Forelimb muscle (tissue), 1 donor: ENCODE data around the gene GPC6. TPM values are rescaled to one million over a fixed set of nuclear protein-coding genes. Genes with fewer than 3 reads are reported as not detected.

Experiments
- DNase-seq: peaks from one replicate; pipeline ENCODE4 v3.0.0-alpha.2; 2013; ENCODE audit warnings: low read depth
- polyA plus RNA-seq: library from polyadenylated mRNA; unstranded; fragments of 120-200 nt; gene quantifications from one replicate; pipeline ENCODE4 v1.2.1, GENCODE V29; 2013; ENCODE audit not compliant: insufficient read length

GPC6 gene
- polyA plus RNA-seq, 1 donor = 8.2 TPM

DNA sequence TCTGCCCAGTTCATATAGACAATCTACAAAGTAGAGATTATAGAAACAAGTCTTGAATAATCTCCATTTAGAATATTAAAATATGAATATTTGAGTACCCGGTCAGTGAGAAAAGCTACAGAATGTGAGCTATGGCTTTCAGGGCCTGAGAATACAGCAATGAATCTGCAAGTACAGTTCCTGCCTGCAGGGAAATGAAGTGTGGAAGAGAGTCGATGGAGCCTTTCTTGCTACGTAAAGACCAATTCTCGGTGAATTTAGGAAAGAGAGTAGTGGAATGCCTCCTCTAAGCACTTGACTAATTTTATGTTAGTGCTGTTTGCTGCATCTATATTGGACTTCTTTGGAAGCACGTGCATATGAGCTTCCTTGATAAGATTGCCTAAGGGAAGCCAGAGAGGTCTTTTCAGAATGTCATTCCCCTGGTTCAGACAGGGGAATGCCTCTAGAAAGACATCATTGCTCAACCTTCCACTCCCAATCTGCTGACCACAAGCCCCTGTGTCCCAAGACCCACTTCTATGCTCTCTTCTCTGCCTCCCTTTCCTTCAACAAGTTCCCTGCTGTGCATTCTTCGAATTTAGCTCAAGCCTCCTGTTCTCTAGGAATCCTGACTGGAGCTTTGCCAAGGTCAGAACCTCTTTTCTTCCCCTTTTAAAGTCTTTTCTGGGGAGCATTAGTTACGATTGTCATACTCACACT, 41.9 kb downstream of the GPC6 start:
- no peak for DNase-seq

DNA sequence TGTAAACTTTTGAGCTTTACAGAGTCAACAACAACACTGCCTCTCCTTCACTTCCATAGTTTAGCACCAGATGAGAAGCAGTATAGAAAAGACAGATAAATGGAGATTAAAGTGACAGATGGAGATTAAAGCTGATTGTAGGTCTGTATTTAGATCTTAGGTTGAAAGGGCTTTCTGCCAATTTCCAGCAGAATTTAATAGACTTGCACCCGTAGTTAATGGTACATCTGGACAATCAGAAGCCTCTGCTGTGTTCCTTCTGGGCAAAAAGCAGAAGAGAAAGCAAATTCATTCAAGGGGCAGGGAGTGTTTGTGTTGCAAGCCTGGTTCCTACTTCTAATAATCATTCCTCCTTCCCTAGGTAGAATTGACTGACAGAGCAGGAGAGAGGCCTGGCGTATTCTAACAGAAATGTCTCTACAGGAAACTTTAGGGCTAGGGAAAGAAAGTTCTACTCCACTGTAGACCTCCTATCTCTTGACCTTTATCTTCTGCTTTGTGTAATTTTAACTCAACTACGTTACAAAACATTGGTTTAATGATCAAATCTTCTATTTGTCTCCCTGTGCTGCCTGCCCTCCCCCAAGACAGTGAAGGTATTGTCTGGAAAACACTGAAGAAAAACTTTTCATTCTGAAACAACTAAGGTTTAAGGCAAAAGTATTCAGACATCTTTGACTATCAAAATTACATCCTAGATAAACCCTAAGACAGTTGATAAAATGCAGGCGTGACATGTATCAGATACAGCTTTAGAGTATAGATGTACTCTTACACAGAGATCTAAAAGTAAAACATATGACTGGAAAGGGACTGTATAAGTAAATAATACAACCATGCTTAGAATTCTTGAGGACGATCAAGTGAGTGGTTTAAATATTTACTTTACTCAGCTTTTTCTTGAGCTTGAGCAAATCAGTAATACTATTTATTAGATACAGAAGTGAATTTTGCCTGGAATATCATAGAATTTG, 44.4 kb downstream of the GPC6 start:
- DNase-seq = no peak

DNA sequence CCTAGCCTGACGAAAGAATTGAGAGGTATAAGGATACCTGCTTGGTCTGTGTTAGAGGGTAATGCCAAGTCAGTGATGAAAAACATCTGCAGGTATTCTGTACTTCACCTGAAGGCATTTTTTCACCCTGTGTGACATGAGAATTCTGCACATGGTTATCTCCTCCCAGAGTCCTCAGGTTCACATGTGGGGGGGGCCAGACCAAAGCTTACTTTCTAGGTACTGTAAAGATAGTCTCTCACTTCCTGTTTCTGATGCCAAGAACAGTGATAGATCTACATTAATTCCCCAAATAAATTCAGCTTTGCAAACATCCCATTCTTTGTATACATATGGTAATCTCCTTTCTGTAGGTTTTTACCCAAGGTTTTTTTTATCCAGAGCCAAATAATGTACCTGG, 53.4 kb downstream of the GPC6 start:
- DNase-seq = no peak

DNA sequence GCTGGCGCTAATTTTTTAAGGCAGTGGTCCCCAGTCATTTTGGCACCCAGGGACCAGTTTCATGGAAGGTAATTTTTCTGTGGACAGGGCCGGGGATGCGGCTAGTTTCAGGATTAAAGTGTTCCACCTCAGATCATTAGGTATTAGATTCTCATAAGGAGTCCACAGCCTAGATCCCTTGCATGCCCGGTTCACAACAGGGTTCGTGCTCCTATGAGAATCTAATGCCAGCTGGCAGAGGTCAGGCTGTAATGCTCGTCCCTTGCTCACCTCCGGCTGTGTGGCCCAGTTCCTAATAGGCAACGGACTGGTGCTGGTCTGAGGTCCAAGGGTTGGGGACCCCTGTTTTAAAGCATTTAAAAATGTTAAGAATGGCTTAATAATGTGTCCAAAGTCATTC, 54.1 kb downstream of the GPC6 start:
- DNase-seq = no peak

DNA sequence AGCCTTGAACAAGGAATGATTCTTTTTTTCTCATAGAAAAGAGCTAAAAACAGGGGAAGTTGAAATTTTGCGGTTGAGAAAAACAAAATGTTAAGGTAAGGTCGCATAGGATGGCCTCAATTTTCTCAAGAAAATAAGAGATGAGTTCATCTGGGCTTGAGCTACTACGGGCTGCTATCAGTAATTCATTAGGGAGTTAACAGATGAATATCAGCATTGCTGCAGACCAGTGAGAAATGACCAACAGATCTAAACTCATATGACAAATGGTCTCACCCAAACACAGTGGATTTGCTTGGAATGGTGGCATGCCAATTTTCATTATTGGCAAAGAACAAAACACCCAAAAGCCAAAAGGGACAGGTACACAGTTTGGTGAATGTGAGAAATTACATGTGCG, 56.6 kb downstream of the GPC6 start:
- no peak for DNase-seq

DNA sequence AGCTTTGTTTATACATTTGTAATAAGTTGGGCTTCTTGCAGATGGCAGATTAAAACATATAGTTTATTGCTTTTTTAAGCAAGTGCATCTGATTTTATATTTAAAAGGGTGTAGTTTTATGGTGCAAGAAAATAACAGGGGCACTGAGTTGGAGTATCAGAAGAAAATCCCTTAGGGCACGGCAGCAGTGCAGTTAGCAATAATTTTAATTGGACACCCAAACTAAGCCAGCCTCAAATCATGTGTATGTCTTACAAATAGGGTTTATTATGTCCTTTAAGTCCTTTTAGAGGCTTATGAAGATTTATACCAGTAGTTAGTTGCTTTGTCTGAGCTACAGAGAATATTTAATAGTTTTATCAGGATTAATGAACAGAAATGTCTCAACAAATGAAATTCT, 57.5 kb downstream of the GPC6 start:
- DNase-seq = no peak

DNA sequence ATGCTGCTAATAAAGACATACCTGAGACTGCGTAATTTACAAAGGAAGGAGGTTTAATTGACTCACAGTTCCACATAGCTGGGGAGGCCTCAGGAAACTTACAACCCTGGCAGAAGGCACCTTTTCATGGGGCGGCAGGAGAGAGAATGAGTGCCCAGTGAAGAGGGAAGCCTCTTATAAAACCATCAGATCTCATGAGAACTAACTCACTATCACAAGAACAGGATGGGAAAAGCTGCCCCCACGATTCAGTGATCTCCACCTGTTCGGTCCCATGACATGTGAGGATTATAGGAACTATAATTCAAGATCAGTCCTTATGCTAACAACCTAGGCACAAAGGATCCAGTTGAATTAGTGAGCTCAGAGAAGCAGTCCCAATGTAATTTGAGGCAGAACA, 59.4 kb downstream of the GPC6 start:
- DNase-seq = no peak

DNA sequence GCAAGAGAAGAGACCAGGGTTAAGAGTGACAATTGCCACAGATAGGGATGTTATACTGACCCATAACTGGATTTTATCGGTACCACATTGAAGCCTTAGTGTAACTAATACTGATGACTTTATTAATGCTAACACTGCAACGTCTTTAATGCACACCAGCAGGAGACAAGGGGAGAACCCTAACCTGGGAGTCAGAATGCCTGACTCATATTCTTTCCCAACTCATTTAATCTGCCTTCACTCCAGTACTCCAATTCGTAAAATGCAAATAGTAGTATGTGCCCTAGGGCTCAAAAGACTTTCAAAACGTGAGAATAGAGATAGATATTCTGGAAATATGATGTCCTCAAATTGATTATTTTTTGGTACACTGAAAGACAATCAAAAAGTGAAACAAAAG, 62.4 kb downstream of the GPC6 start:
- no peak for DNase-seq

DNA sequence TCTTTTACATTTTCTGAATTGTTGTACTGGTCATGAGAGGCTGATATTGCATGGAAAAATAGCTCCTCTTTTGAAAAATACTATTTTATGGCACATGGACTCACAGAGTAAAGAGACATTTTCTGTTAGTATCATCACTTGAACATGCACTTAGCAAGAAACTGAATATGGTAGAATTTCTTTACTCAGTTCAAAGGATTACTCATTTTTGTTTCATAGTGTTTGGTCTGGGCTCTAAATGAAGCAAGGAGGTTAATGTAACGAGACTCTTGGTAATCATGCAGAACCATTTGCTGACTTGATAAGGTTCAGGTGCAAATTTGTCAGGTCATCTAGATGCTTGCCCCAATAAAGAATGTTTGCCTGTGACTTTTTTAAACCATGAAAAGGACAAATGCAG, 63.2 kb downstream of the GPC6 start:
- DNase-seq = no peak

DNA sequence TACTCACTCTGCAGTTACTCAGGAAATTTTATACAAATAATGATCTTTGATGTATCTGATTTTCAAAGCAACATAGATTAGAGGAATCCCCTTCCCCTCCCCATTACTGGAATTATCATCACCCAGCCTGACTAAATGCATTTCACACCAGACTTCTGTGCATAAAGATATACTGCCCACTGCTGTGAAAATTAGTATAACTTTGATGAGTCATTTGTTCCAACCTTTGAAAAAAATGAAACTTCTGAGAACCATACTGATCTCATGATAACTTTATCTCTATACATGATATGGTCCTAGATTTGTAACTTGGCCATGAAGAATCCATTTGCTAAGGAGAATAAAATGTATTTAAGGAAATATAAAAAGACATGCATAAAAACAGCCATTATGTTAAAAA, 63.9 kb downstream of the GPC6 start:
- no peak for DNase-seq

DNA sequence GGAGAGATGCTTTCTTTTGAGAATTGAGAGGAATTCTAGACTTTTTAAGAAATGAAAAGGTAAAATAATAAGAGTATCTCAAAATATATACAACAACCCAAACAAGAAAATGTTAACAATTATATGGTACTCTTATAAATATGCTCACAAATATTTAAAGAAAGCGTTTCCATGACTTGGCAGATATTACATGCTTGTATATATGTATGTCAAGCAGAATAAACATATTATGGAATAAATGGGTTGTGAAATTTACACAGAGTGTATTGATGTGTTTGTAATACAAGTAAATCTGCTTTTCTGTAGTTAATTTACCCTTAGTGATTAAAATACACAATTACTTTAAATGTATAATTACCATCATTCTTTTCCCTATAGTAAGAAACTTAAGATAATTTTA, 65.8 kb downstream of the GPC6 start:
- no peak for DNase-seq

DNA sequence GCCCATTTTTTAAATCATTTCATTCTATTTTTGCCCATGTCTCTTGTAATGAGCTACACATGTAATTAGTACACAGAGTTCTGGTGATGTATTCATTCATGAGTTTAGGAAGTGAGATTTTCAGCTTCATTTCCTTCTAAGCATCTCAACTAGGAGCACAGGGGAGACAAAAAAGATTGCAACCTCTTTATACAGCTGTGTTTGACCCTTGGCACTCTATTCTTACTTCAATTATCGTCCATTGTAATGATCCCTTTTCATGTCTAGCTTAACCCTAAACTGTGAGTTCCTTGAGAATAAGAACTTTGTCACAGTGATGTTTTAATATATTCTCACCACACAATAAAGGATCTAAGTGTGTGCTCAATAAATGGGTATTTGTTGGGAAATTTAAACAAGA, 67.1 kb downstream of the GPC6 start:
- no peak for DNase-seq

DNA sequence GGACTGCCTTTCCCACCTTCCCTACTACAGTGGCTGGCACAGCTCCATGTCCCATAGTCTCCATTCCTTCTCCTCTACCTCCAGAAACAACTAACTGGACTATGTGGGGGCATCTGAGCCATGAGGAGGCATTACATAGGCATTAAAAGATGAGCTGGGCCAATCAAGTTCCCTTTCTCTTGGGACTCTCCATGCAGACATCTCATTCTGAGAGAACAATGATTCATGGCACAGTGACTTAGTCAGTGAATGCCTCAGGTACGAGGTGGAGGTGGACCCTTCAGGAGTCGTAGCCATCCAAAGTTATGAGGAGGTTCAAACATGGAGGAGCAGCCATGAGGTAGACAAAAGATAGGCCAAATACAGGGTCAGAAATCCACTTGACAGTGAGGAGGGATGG, 70.0 kb downstream of the GPC6 start:
- DNase-seq = no peak

DNA sequence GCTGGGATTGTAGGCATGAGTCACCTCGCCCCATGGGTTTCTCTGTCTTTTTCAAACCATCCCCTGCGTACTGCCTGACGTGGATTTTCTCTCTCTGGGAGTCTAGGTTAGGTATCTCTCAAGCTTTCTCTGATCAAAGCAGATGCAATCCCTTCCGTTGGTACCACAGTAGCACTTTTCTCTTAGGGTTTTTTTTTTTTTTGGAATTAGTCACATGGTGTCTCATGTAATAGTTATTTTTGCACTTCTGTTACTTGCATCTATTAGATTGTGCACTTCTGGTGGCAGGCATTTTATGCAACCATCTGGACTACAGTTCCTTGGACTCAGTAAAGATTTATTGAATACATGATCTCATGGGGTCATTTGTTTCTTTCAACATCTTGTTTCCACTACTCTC, 72.1 kb downstream of the GPC6 start:
- no peak for DNase-seq

DNA sequence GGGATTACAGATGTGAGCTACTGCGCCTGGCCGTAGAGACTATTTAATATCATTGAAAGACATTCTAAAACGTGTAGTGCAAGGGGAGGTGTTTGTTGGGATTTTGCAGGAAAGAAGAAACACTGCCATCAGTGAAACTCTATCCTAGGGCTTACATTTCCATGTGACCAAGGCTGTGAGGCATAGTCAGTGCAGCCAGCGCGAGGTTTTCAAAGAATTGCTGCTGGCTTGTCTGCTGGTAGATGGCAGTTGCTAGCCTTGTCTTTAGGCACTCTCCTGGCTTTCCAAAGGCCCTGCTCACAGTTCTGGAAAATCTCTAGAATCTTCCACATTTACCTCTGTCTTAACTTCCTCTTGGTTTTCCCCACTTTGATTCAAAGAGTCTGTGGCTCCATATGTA, 77.5 kb downstream of the GPC6 start:
- no peak for DNase-seq

DNA sequence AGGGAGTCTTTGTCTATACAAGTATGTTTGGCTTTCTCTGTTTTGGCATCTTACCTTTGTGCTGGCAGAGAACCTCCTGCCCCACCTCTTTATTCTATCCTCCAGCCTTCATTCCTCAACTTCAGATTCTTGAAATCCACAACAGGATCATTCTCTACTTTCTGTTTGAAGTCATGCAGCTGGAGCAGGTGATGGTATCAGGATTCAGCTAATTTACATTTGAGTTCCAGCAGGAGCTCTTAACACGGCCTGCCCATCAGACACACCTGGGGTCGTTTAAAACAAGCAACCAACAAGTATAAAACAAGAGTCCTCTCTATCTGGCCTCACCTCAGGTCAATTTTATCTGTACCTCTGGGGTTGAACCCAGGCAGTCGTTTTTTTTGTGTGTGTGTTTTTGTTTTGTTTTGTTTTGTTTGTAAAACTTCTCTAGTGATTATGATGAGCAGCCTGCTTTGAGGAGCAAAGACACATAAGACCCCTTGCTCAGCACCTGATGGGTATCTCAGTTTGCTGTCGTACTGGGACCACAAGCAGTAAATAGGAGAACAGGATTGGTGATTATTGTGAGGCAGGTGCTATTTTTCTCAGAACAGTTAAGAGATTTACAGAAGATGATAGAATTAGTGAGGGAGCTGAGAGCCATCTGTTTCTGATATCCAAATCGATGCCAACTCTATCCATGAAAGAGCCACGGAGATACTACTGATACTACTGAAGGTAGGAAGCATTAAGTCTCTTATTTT, 78.4 kb downstream of the GPC6 start:
- DNase-seq = no peak

DNA sequence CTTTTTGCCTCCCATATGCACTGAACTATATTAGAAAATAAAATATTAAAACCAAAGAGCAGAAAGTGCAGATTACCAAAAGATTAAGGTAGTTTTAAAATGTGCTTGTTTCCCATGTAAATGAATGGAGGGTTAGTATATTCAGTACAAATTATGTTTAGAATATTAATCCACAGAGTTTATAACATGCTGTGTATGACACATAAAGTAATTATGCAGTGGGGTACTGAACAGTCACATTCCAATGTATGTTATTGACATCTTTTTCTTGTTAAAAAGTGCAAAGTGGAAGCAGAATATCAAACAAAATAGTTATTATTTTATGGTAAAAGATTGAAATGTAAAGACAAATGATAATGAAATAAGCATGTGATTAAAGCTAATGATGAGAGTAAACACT, 79.3 kb downstream of the GPC6 start:
- no peak for DNase-seq

DNA sequence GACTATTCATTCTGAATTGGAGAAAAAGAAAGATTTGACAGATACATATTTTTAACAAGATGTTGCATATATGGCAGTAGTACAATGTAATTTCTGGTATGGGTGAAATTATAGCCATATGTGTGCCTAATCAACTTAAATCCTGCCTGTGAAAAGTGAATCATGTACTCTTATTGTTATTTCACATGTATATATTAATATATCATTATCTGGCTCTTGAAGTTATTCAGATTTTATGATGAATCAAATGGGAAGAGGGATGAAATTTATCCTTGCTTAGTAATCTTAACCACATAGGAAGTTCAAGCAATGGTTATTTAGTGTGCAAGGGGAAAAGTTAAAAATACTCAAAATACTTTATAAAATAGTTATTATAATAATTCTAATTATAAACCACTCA, 80.5 kb downstream of the GPC6 start:
- no peak for DNase-seq

DNA sequence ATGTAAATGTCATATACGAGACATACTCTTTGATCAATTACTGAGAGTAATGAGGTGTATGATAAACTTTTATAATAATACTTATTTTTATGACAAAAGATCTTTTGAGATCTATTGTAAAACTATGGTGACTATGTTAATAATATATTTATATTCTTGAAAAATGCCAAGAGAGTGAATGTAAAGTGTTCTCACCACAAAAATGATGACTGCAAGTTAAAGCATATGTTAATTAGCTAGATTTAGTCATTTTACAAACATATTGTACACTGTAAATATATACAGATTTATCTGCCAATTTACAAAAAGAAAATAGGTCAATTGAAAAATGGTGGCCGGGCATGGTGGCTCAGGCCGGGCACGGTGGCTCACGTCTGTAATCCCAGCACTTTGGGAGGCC, 81.0 kb downstream of the GPC6 start:
- no peak for DNase-seq

DNA sequence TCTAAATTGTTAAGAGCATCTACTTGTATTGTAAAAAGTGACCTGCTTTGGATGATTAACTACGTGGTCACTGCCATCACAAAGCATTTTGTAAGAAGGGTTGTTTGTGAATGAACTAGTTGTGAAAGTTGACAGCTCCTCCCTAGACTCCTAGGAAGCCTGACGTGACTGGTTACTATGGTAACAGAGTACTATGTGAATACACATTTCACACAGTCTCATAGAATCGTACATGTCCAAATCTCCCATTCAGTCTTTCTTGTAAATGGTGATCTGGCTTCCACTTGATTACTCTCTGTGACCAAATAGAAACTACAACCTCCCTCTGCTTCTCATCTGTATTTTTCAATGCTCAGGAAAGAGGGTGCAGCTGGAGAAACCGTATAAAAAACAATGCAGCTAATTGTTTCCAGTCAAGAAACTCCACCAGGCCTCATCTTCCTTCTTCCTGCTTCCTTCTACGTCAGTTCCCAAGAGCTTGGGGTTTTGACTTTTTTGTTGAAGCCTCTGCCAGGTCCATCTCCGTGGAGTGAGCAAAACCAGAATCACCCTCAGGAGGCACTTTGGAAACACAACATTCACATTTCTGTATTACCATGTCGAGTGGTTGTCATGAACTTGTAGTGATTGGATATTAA, 83.4 kb downstream of the GPC6 start:
- DNase-seq = peak; percentile 13

DNA sequence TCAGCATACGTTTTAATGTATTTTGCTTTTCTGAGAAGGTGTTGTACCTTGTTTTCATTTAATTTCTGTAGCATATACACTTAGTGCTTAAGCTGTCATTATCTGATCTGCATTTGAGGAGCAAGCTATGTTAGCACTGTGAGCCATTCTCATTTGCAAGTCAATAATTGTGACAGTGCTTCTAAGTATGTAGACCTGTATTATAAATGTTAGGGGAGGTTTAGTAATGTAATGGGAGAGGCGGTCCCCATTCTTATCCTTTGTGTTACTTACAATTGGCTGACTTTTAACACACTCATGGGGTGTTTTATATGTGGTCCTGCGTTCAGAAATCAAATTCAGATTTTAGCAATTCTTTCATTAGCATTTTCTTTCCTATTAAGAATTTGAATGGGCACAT, 90.2 kb downstream of the GPC6 start:
- no peak for DNase-seq
